Ascending aorta (tissue), 2 donors: Measurements from ENCODE around the gene SLC4A1AP. TPM values are rescaled to one million over a fixed set of nuclear protein-coding genes. Genes with fewer than 3 reads are reported as not detected.

Experiments used
- DNase-seq, 2 donors: peaks; one replicate each; pipeline ENCODE4 v3.0.0-alpha.2; 2019; ENCODE audit warnings: low spot score in 2 of 2
- H3K27ac ChIP-seq, 2 donors: fragments of 200-600 bp; sonication (generic); one replicate each; pipeline ENCODE4 v1.5.1; 2016 to 2017; ENCODE audit warnings: mild to moderate bottlenecking in 1 of 2
- H3K27me3 ChIP-seq: fragments of 200-600 bp; sonication (generic); one replicate; pipeline ENCODE4 v1.5.1; 2017
- H3K36me3 ChIP-seq, 2 donors: fragments of 200-600 bp; sonication (generic); one replicate each; pipeline ENCODE4 v1.5.1; 2016
- H3K4me1 ChIP-seq, 2 donors: fragments of 200-600 bp; sonication (generic); one replicate each; pipeline ENCODE4 v1.5.1; 2016 to 2017; ENCODE audit warnings: mild to moderate bottlenecking in 1 of 2
- H3K4me3 ChIP-seq, 2 donors: fragments of 200-600 bp; sonication (generic); one replicate each; pipeline ENCODE4 v1.5.1; 2016 to 2017; ENCODE audit warnings: mild to moderate bottlenecking in 1 of 2
- H3K9me3 ChIP-seq, 2 donors: fragments of 200-600 bp; sonication (generic); one replicate each; pipeline ENCODE4 v1.5.1; 2016
- intact Hi-C: fragments of 100-400 bp; cut with DNase I; formaldehyde crosslinking; loops from one replicate; pipeline ENCODE4 v1.15.1; 2023
- total RNA-seq: library from RNA; depleted of rRNA; stranded (reverse); fragments of >200 nt; gene quantifications from one replicate; pipeline ENCODE4 v1.1.0, GENCODE V29; 2016
- TF ChIP-seq, protein P1 (sequence below), 3 experiments: fragments of 200-600 bp in 2 of 3; fragments of 450-650 bp in 1 of 3; sonication (generic) in 2 of 3; IDR thresholded peaks; one replicate each; pipeline ENCODE4 v1.5.1; 2016 to 2019; ENCODE audit warnings: antibody characterized with exemption in 3 of 3, mild to moderate bottlenecking in 1 of 3, moderate library complexity in 1 of 3

SLC4A1AP gene
- total RNA-seq, 1 donor from 2014 or later: 26.8 TPM

GRCh38 chr2:27645197-27645596 is 18.5 kb upstream of the SLC4A1AP start:
- H3K4me3 ChIP-seq: no peak overlapping the region
- TF ChIP-seq, protein P1, sequence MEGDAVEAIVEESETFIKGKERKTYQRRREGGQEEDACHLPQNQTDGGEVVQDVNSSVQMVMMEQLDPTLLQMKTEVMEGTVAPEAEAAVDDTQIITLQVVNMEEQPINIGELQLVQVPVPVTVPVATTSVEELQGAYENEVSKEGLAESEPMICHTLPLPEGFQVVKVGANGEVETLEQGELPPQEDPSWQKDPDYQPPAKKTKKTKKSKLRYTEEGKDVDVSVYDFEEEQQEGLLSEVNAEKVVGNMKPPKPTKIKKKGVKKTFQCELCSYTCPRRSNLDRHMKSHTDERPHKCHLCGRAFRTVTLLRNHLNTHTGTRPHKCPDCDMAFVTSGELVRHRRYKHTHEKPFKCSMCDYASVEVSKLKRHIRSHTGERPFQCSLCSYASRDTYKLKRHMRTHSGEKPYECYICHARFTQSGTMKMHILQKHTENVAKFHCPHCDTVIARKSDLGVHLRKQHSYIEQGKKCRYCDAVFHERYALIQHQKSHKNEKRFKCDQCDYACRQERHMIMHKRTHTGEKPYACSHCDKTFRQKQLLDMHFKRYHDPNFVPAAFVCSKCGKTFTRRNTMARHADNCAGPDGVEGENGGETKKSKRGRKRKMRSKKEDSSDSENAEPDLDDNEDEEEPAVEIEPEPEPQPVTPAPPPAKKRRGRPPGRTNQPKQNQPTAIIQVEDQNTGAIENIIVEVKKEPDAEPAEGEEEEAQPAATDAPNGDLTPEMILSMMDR (IDR thresholded peaks at IDR 0.05): no peak
- no peaks in the 10 kb centered on the region for H3K27me3 ChIP-seq
- no peaks in the 10 kb centered on the region for H3K4me1 ChIP-seq
- DNase-seq: no peak
- no peak overlapping the region for H3K27ac ChIP-seq
- intact Hi-C loops: no loop called here
- peaks cover 42 to 90% of the 10 kb centered on the region in 2 donors for H3K36me3 ChIP-seq
- no peaks in the 10 kb centered on the region for H3K9me3 ChIP-seq

DNA sequence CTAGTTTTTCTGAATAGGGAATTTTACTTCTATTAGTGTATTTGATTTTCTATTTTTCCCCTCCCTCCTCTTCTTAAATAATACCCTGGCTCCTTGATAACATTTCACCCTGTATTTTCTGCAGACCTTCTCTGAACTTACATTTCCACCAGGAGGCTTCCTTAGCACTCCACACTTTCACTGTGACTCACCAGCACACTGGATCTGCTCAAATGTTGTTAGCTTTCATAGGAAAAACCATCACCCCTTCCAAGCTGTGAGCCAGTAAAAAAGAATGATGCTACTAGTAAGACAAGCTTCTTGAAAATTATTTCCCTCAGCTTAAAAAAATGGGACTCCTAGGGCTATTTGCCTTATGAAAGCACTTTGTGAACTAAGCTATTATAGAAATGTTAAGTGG is 16.4 kb upstream of the SLC4A1AP start:
- intact Hi-C loops: no loop called here
- H3K9me3 ChIP-seq: no peaks in the 10 kb centered on the region
- no peak for DNase-seq
- no peaks in the 10 kb centered on the region for H3K27me3 ChIP-seq
- TF ChIP-seq, protein P1 (IDR thresholded peaks at IDR 0.05): no peak
- H3K4me1 ChIP-seq: no peaks in the 10 kb centered on the region
- peaks cover 39 to 90% of the 10 kb centered on the region in 2 donors for H3K36me3 ChIP-seq
- no peak overlapping the region for H3K27ac ChIP-seq
- H3K4me3 ChIP-seq: no peak overlapping the region

DNA sequence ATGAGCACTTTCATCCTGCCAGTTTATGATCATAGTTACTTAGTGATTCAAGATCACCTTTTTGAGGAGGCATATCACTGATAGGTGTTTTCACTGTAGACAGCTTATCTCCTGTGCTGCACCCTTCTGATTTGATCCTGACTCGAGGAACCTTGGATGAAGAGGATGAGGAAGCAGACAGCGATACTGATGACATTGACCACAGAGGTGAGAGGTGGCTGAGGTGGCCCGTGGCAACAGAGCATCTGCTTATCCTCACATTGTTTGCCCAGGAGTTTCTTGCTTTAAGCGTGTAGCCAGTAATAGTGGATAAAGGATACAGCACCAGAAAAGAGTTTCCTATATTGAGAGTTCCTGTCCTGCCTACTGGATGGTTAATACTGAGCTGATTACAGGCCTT is 16.0 kb upstream of the SLC4A1AP start:
- Histone ChIP-seq H3K4me1 (no peaks in the 10 kb centered on the region), H3K9me3 (no peaks in the 10 kb centered on the region), H3K27ac (no peak overlapping the region), H3K36me3 (peaks cover 40 to 90% of the 10 kb centered on the region in 2 donors), H3K27me3 (no peaks in the 10 kb centered on the region), H3K4me3 (no peak overlapping the region)
- no peak for DNase-seq
- intact Hi-C loops: no loop called here
- TF ChIP-seq, protein P1 (IDR thresholded peaks at IDR 0.05): no peak

GRCh38 chr2:27651056-27651455 is 12.6 kb upstream of the SLC4A1AP start:
- intact Hi-C loops: no loop called here
- DNase-seq: no peak

DNA sequence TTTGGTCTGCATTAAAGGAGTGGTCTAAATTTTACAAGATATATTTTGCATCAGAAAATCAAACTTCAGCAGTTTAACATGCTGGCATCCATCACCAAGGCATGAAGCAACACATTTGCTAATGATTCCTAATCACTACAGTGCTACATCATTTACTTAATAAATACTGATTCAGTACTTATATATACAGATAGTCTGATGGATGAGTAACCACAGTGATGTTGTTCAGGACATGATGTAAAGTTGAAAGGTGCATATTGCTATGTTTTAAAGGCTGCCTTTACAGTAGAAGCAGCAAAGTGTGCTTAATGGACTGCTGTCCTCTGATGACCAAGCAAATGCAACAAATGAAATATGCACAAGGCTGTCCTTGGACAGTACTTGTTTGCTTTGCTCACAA is 11.3 kb upstream of the SLC4A1AP start:
- H3K4me1 ChIP-seq: no peaks in the 10 kb centered on the region
- TF ChIP-seq, protein P1 (IDR thresholded peaks at IDR 0.05): no peak
- H3K9me3 ChIP-seq: no peaks in the 10 kb centered on the region
- H3K36me3 ChIP-seq: peaks cover 73 to 99% of the 10 kb centered on the region in 2 donors
- no peak overlapping the region for H3K4me3 ChIP-seq
- H3K27me3 ChIP-seq: no peaks in the 10 kb centered on the region
- DNase-seq: no peak
- no peak overlapping the region for H3K27ac ChIP-seq
- intact Hi-C loops: no loop called here

More at GRCh38 chr2:27651056-27651455, 12.6 kb upstream of the SLC4A1AP start:
- Histone ChIP-seq H3K27me3 (no peaks in the 10 kb centered on the region), H3K36me3 (peaks cover 62 to 99% of the 10 kb centered on the region in 2 donors), H3K4me3 (no peak overlapping the region), H3K9me3 (no peaks in the 10 kb centered on the region), H3K27ac (no peak overlapping the region), H3K4me1 (no peaks in the 10 kb centered on the region)
- TF ChIP-seq, protein P1 (IDR thresholded peaks at IDR 0.05): no peak

- H3K4me3 ChIP-seq: no peak overlapping the region
- no peak overlapping the region for H3K27ac ChIP-seq
- no peaks in the 10 kb centered on the region for H3K9me3 ChIP-seq
- H3K36me3 ChIP-seq: peaks cover 68 to 99% of the 10 kb centered on the region in 2 donors
- intact Hi-C loops: no loop called here
- DNase-seq: no peak
- no peaks in the 10 kb centered on the region for H3K27me3 ChIP-seq
- H3K4me1 ChIP-seq: no peaks in the 10 kb centered on the region
- TF ChIP-seq, protein P1 (IDR thresholded peaks at IDR 0.05): no peak
Measured at GRCh38 chr2:27652790-27653189, 10.9 kb upstream of the SLC4A1AP start.
